Endothelial cell of umbilical vein (primary cell): ENCODE results near the gene DOCK6.

Source experiments
- EZH2 ChIP-seq: IDR thresholded peaks from 2 replicates; pipeline ENCODE4 v1.6.1; 2012; ENCODE audit warnings: borderline replicate concordance, low read depth, mild to moderate bottlenecking, moderate library complexity, low read length, inconsistent platforms; ENCODE audit not compliant: severe bottlenecking
- FOS ChIP-seq: IDR thresholded peaks from 2 replicates; pipeline ENCODE4 v1.6.1; 2011; ENCODE audit warnings: mild to moderate bottlenecking, low read length, moderate library complexity, borderline replicate concordance; ENCODE audit not compliant: insufficient read depth
- JUN ChIP-seq: IDR thresholded peaks from 2 replicates; pipeline ENCODE4 v1.6.1; 2011; ENCODE audit warnings: borderline replicate concordance, low read depth; ENCODE audit not compliant: insufficient read length, insufficient read depth
- MYC ChIP-seq: IDR thresholded peaks from one replicate; pipeline ENCODE4 v1.6.1; 2011; ENCODE audit warnings: mild to moderate bottlenecking, low read depth, low read length
- POLR2A ChIP-seq: IDR thresholded peaks from 2 replicates; pipeline ENCODE4 v1.6.1; 2012; ENCODE audit warnings: low read depth, mild to moderate bottlenecking, control low read depth, low read length
- POLR2AphosphoS5 ChIP-seq: IDR thresholded peaks from 2 replicates; pipeline ENCODE4 v1.6.1; 2012; ENCODE audit warnings: low read depth, mild to moderate bottlenecking, control low read depth, low read length, moderate library complexity; ENCODE audit not compliant: insufficient read depth
- TF ChIP-seq, protein P1 (sequence below), 2 donors: IDR thresholded peaks; 1 replicate in 1 of 2; 2 replicates in 1 of 2; pipeline ENCODE4 v1.5.1; 2011; ENCODE audit warnings: low read length in 2 of 2, mild to moderate bottlenecking in 2 of 2, moderate library complexity in 2 of 2, control low read depth in 1 of 2, inconsistent platforms in 1 of 2, low read depth in 1 of 2; ENCODE audit not compliant: insufficient read depth in 1 of 2; ENCODE audit errors: extremely low read depth in 1 of 2

GRCh38 chr19:11247391-11247790 lies 14.9 kb downstream of the DOCK6 start:
- TF ChIP-seq, protein P1, sequence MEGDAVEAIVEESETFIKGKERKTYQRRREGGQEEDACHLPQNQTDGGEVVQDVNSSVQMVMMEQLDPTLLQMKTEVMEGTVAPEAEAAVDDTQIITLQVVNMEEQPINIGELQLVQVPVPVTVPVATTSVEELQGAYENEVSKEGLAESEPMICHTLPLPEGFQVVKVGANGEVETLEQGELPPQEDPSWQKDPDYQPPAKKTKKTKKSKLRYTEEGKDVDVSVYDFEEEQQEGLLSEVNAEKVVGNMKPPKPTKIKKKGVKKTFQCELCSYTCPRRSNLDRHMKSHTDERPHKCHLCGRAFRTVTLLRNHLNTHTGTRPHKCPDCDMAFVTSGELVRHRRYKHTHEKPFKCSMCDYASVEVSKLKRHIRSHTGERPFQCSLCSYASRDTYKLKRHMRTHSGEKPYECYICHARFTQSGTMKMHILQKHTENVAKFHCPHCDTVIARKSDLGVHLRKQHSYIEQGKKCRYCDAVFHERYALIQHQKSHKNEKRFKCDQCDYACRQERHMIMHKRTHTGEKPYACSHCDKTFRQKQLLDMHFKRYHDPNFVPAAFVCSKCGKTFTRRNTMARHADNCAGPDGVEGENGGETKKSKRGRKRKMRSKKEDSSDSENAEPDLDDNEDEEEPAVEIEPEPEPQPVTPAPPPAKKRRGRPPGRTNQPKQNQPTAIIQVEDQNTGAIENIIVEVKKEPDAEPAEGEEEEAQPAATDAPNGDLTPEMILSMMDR (IDR thresholded peaks at IDR 0.05; ENCODE audit: extremely low read depth in 1 of 2, insufficient read depth in 1 of 2, low read depth in 1 of 2, low read length in 2 of 2) = no peak
- TF ChIP-seq MYC = no peak
- no peak for TF ChIP-seq POLR2AphosphoS5
- no peak for TF ChIP-seq POLR2A
- TF ChIP-seq JUN = no peak
- TF ChIP-seq EZH2 = no peak
- no peak for TF ChIP-seq FOS
